Transverse colon (tissue), 3 donors: ENCODE data around the gene CAMKK1.

Source experiments
- CTCF ChIP-seq, 5 experiments: fragments of 200-600 bp in 3 of 5; fragments of 450-650 bp in 2 of 5; sonication (generic) in 3 of 5; IDR thresholded peaks; 1 replicate in 2 of 5; 2 replicates in 3 of 5; pipeline ENCODE4 v1.5.1; 2016 to 2017; ENCODE audit warnings: antibody characterized with exemption in 5 of 5, inconsistent platforms in 3 of 5, mild to moderate bottlenecking in 2 of 5, moderate library complexity in 1 of 5
- EP300 ChIP-seq: sonication (generic); formaldehyde crosslinking; IDR thresholded peaks from one replicate; pipeline ENCODE4 v1.6.1; 2017; ENCODE audit warnings: antibody characterized with exemption, low read depth
- POLR2A ChIP-seq: fragments of 450-650 bp; IDR thresholded peaks from one replicate; pipeline ENCODE4 v1.6.1; 2016; ENCODE audit warnings: antibody characterized with exemption, mild to moderate bottlenecking, moderate library complexity

GRCh38 chr17:3935825-3936355 lies 43.0 kb upstream of the CAMKK1 start:
- TF ChIP-seq POLR2A (no peak), EP300 (no peak), CTCF (IDR thresholded peaks at IDR 0.05) (no peak)
